ENCODE measurements around the gene PADI3.

The PADI3 gene

GRCh38 chr1:17295292-17295691, 46.4 kb downstream of the PADI3 start:
- in situ Hi-C loops (cut with MboI; ENCODE audit: low sequenced_read_pairs): no loop called here

DNA sequence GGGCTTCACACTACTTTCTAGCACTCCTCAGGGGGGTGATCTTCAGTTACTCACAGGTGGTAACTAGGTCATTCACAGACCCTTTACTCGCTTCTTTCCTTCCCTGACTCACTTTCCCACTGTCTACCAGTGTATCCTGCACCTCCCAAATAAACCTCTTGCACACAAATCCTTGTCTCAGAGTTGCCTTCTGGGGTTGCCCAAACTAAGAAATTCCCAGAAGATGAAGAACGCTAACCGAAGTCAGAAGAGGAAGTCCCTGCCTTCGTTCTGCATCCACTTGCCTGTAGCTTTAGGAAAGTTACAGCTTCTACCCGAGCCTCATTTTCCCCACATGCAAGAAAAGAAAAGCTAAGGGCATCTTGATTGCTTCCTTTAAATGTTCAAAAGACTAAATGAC, 47.2 kb downstream of the PADI3 start:
- in situ Hi-C loops (cut with MboI; ENCODE audit: low sequenced_read_pairs): no loop called here

GRCh38 chr1:17297991-17298390, 49.1 kb downstream of the PADI3 start:
- in situ Hi-C loops (cut with MboI; ENCODE audit: low sequenced_read_pairs): no loop called here

GRCh38 chr1:17301767-17302166, 52.9 kb downstream of the PADI3 start:
- in situ Hi-C loops (cut with MboI; ENCODE audit: low sequenced_read_pairs): no loop called here

GRCh38 chr1:17304151-17304825, 55.4 kb downstream of the PADI3 start:
- in situ Hi-C loops (cut with MboI; ENCODE audit: low sequenced_read_pairs): no loop called here

- in situ Hi-C loops (cut with MboI; ENCODE audit: low sequenced_read_pairs): no loop called here
These were observed 55.9 kb downstream of the PADI3 start for GRCh38 chr1:17304826-17305175.

DNA sequence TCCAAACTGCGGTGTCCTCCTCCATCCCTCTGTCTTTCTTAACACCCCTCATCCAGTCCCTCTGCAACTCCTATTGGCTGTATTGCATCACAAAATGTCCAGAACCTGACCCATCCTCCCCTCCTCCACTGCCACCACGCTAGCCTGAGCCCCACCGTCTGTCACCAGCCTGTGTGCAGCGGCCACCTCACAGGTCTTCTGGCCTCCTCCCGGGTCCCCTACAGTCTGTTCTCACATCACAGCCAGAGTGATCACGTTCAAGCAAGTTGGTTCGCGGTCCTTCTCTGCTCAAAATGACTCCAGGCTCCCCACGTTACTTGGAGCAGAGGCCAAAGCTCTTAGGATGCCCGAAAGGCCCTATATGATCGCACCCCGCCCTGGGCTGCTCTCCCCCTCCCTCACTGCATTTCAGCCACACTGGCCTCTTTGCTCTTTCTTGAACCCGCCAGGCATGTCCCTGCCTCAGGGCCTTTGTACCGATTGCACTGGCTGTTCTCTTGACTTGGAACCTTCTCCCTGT, 56.7 kb downstream of the PADI3 start:
- in situ Hi-C loops (cut with MboI; ENCODE audit: low sequenced_read_pairs): no loop called here

GRCh38 chr1:17306407-17306806, 57.5 kb downstream of the PADI3 start:
- in situ Hi-C loops (cut with MboI; ENCODE audit: low sequenced_read_pairs): no loop called here

DNA sequence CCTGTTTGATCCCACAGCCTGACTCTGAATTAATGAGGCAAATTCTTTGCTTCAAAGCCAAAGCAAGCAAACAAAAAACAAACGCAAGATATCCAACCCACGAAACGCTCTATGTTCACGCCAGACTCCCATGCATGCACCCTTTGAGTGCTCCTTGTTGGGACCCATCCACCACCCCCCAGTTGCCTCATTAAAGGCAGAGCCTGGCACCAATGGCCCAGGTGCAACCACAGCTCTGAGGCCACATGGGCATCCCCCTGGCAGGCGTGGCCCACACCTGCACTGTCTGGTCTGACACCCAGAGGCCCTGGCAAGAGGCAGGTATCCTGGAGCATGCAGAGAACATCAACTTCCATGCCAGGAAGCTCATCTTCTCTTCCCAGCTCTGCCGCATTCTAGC, 58.0 kb downstream of the PADI3 start:
- in situ Hi-C loops (cut with MboI; ENCODE audit: low sequenced_read_pairs): no loop called here

DNA sequence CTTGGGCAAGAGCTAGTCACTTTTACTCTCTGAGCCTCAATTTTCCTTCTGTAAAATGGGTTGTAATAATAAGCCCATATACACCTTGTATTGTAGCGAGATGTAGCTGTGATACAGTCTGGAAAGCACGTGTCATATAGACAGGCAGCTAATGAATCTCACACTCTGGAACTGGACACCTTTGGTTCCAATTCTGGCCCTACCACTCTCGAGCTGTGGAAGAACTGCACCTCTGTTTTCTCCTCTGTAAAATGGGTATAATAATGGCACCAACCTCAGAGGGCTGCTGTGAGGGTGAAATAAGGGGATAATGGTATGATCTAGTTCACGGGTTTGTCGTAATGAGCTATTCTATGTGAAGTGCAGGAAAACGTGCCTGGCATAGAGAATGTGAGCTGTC, 58.4 kb downstream of the PADI3 start:
- in situ Hi-C loops (cut with MboI; ENCODE audit: low sequenced_read_pairs): no loop called here

GRCh38 chr1:17307946-17308345, 59.0 kb downstream of the PADI3 start, which contains the start of gene PADI4:
Gene PADI4, plus strand, starts transcription at chr1:17308197. Its CDS starts 26 bp downstream, at chr1:17308223.
- in situ Hi-C loops (cut with MboI; ENCODE audit: low sequenced_read_pairs): no loop called here

DNA sequence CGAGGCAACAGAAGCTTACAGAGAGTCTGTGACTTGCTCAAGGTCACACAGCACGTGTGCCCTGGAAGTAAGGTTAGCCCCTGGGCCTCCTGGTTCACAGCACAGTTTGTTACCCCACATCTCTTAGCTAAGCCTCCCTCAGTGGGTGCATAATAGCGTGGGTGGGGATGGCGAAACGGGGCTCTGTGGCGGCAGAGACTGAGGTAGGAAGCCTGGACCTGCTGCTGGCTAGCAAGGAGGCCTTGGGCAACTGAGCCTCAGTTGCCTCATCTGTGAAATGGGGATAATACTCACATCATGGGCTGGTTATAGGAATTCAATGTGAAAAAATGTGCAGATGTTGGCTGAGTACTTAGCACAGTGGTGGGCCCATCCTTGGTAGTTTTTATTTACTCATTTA, 59.7 kb downstream of the PADI3 start:
- in situ Hi-C loops (cut with MboI; ENCODE audit: low sequenced_read_pairs): no loop called here

- in situ Hi-C loops (cut with MboI; ENCODE audit: low sequenced_read_pairs): no loop called here
These were observed 60.6 kb downstream of the PADI3 start for GRCh38 chr1:17309426-17310067.

GRCh38 chr1:17310068-17310640, 61.3 kb downstream of the PADI3 start:
- in situ Hi-C loops (cut with MboI; ENCODE audit: low sequenced_read_pairs): no loop called here

GRCh38 chr1:17313530-17314309, 64.8 kb downstream of the PADI3 start:
- in situ Hi-C loops (cut with MboI; ENCODE audit: low sequenced_read_pairs): no loop called here

DNA sequence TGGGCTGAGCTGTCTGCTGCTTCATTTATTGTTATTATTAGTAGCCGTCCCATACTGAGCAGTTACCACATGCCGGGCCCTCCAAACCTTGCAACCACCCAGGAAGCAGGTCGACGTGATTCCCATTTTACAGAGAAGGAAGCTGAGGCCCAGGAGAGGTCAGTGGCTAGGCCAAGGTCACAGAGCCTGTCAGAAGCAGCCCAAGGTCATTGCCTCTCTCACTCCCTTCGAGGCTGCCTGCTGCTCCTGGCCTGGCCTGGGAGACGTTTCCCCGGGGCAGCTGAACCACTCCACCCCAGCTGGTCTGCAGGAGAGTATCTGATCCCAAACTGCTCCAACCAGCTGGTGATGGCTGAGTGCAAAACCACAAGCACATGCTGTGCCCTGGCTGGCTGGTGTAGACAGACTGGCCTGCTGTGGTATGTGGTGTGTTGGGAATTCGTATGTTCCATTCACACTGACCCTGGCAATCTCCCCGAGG, 65.6 kb downstream of the PADI3 start:
- in situ Hi-C loops (cut with MboI; ENCODE audit: low sequenced_read_pairs): no loop called here

DNA sequence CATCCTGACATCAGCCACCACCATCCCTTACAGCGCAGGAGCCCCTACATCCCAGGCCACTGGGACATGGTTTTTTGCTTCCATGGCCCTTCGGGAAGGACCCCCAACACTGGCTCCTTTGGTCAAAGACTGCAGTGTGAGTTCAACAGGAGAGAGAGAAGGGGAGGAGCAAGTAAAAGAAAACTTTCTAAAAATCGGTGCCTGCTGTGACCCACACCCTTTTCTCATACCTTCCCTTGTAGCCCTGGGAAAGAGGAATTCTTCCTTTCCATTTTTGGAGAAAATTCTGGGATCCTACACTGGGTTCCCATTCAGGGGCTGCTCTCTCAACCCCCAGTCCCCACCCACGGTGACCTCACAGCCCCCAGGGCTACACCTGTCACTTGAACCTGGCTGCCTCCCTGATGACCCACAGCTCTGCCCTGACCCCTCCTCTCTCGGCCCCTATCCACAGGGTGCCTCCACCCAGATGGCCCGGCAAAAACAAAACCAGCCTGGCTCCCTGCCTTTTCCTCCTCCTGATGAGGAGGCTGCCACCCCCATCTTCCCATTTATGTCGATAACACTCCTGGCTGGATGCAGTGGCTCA, 66.7 kb downstream of the PADI3 start:
- in situ Hi-C loops (cut with MboI; ENCODE audit: low sequenced_read_pairs): no loop called here

- in situ Hi-C loops (cut with MboI; ENCODE audit: low sequenced_read_pairs): no loop called here
These were observed 67.8 kb downstream of the PADI3 start for GRCh38 chr1:17316704-17317103.

GRCh38 chr1:17318262-17318661, 69.4 kb downstream of the PADI3 start:
- in situ Hi-C loops (cut with MboI; ENCODE audit: low sequenced_read_pairs): no loop called here

GRCh38 chr1:17319561-17320350, 70.9 kb downstream of the PADI3 start:
- in situ Hi-C loops (cut with MboI; ENCODE audit: low sequenced_read_pairs): no loop called here
